Measurements from ENCODE around the gene LAPTM5. TPM values are rescaled to one million over a fixed set of nuclear protein-coding genes. Genes with fewer than 3 reads are reported as not detected.

LAPTM5 gene
- total and polyA plus RNA-seq, 2 of the 13 experiments (the other 11 are each of a cell fraction or from before 2014, with no cell fraction given), result 0.41 to 0.86 TPM

- FAIRE-seq (no peak), DNase-seq (ENCODE audit: low spot score) (no peak), ATAC-seq (no peak)
- 91% methylated on average over 16 of the region's 16 CpGs for WGBS (ENCODE audit: low lambda C conversion rate)
- CTCF ChIA-PET (ENCODE audit: low intra/inter-chr PET ratio, low total read pairs), result no interaction called here
- BruUV-seq (replicated peaks), result no TSS peak
- H3K27ac ChIP-seq (ENCODE audit: extremely low read length, insufficient read depth, low read length), result no peak overlapping the region
- H3K4me2 ChIP-seq (ENCODE audit: low read depth, low read length), result no peak overlapping the region
- H3K79me2 ChIP-seq (ENCODE audit: insufficient read depth, low read length), result no peaks in the 10 kb centered on the region
- H2AFZ ChIP-seq (ENCODE audit: low read length), result no peak overlapping the region
- no peaks in the 10 kb centered on the region for H3K36me3 ChIP-seq (replicated peaks in 1 of 2; ENCODE audit: control insufficient read depth in 1 of 2, insufficient read depth in 2 of 2, low read length in 2 of 2)
- H3K9me3 ChIP-seq (ENCODE audit: low read length), result no peaks in the 10 kb centered on the region
- H4K20me1 ChIP-seq (ENCODE audit: insufficient read depth, low read length), result no peaks in the 10 kb centered on the region
- intact Hi-C loops (cut with micrococcal nuclease; ENCODE audit: unreplicated experiment) (no loop called here), in situ Hi-C loops (cut with HindIII; ENCODE audit: extremely low pct_ligation_motif_present, low pct_unique_long_range_greater_than_20kb) (no loop called here)
- no peak overlapping the region for H3K4me3 ChIP-seq (replicated peaks in 1 of 3; ENCODE audit: insufficient read depth in 1 of 3, low read depth in 2 of 3, low read length in 3 of 3)
- POLR2A ChIA-PET, result interaction anchor here (1.6 kb wide), 1 partner anchor 30 kb away, joined by 3 read pairs; no protein-coding TSS in a partner anchor
- no peak overlapping the region for H3K9ac ChIP-seq (ENCODE audit: insufficient read depth, low read depth, low read length)
- H3K4me1 ChIP-seq (ENCODE audit: insufficient read depth, low read length), result peaks cover 69% of the 10 kb centered on the region
- 0 out of 5 replicates have a peak, but pooled peaks cover 0 to 3% of the 10 kb centered on the region in 2 experiments for H3K27me3 ChIP-seq (ENCODE audit: control insufficient read depth in 1 of 2, insufficient read depth in 2 of 2, low read length in 2 of 2)
- TF ChIP-seq PHF21A (CRISPR knock-in tag; IDR thresholded peaks at IDR 0.05) (no peak), ZNF496 (CRISPR knock-in tag; IDR thresholded peaks at IDR 0.05; ENCODE audit: insufficient replicate concordance) (no peak), ATAD3A (CRISPR knock-in tag; IDR thresholded peaks at IDR 0.05) (no peak), PRPF4 (IDR thresholded peaks at IDR 0.05; ENCODE audit: low read depth, low read length, poor library complexity, severe bottlenecking) (no peak), NFE2 (CRISPR knock-in tag; IDR thresholded peaks at IDR 0.05) (no peak), ZNF407 (CRISPR knock-in tag; IDR thresholded peaks at IDR 0.05; ENCODE audit: not compliant biosample characterization) (no peak), MYC (CRISPR knock-in tag; IDR thresholded peaks at IDR 0.05; ENCODE audit: borderline replicate concordance) (no peak), ZNF800 (CRISPR knock-in tag; IDR thresholded peaks at IDR 0.05) (no peak)
- TF ChIP-seq, protein P1, sequence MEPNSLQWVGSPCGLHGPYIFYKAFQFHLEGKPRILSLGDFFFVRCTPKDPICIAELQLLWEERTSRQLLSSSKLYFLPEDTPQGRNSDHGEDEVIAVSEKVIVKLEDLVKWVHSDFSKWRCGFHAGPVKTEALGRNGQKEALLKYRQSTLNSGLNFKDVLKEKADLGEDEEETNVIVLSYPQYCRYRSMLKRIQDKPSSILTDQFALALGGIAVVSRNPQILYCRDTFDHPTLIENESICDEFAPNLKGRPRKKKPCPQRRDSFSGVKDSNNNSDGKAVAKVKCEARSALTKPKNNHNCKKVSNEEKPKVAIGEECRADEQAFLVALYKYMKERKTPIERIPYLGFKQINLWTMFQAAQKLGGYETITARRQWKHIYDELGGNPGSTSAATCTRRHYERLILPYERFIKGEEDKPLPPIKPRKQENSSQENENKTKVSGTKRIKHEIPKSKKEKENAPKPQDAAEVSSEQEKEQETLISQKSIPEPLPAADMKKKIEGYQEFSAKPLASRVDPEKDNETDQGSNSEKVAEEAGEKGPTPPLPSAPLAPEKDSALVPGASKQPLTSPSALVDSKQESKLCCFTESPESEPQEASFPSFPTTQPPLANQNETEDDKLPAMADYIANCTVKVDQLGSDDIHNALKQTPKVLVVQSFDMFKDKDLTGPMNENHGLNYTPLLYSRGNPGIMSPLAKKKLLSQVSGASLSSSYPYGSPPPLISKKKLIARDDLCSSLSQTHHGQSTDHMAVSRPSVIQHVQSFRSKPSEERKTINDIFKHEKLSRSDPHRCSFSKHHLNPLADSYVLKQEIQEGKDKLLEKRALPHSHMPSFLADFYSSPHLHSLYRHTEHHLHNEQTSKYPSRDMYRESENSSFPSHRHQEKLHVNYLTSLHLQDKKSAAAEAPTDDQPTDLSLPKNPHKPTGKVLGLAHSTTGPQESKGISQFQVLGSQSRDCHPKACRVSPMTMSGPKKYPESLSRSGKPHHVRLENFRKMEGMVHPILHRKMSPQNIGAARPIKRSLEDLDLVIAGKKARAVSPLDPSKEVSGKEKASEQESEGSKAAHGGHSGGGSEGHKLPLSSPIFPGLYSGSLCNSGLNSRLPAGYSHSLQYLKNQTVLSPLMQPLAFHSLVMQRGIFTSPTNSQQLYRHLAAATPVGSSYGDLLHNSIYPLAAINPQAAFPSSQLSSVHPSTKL (CRISPR knock-in tag; IDR thresholded peaks at IDR 0.05), result no peak
These were observed 8.7 kb downstream of the LAPTM5 start for GRCh38 chr1:30748699-30749401.

All from HepG2 (cell line).